HepG2 (cell line): ENCODE data around the gene PRR23E. TPM values are rescaled to one million over a fixed set of nuclear protein-coding genes. Genes with fewer than 3 reads are reported as not detected.

Experiments used
- ATAC-seq: fragments of 200-7000 bp; cut with Tn5 transposase; 3 replicates; pipeline ENCODE4 v1.9.1; 2020; ENCODE audit warnings: mild to moderate bottlenecking, moderate library complexity
- BruUV-seq: library from RNA; stranded (reverse); fragments of 400-500 nt; replicated peaks from 2 replicates; lab custom pipeline; 2021; lab: Mats Ljungman, UMichigan
- CTCF ChIA-PET: fragments of 300-600 bp; formaldehyde crosslinking; extraction: SDS; loops from one replicate; lab custom pipeline; 2021; ENCODE audit warnings: low total read pairs, inconsistent platforms, low intra/inter-chr PET ratio; lab: Yijun Ruan, JAX
- POLR2A ChIA-PET: fragments of 350-600 bp; sonication (Branson Sonifier 250); formaldehyde crosslinking; loops from one replicate; lab custom pipeline; 2020; ENCODE audit warnings: antibody characterized with exemption, inconsistent platforms; lab: Yijun Ruan, JAX
- DNase-seq: peaks from one replicate; pipeline ENCODE4 v3.0.0-alpha.2; 2015; ENCODE audit warnings: low spot score
- FAIRE-seq: peaks from 3 replicates; lab custom pipeline; 2011; peaks lifted over from hg19 to GRCh38; lab: Jason Lieb, UNC
- H2AFZ ChIP-seq: one replicate; pipeline ENCODE4 v1.6.1; 2011; ENCODE audit warnings: low read length, inconsistent platforms
- H3K27ac ChIP-seq: fragments of 300-600 bp; 3 replicates; pipeline ENCODE4 v1.8.0; 2011; ENCODE audit warnings: mixed run types, mild to moderate bottlenecking, mixed read lengths, low read length, inconsistent platforms; ENCODE audit not compliant: insufficient read depth; ENCODE audit errors: extremely low read length
- H3K27me3 ChIP-seq, 2 experiments: fragments of 200-600 bp in 1 of 2; 2 replicates in 1 of 2; 3 replicates in 1 of 2; pipeline versions ENCODE4 v1.6.0 to v1.8.0; 2011; ENCODE audit warnings: low read length in 2 of 2, mild to moderate bottlenecking in 2 of 2, moderate library complexity in 2 of 2, inconsistent platforms in 1 of 2; ENCODE audit not compliant: insufficient read depth in 2 of 2, control insufficient read depth in 1 of 2
- H3K36me3 ChIP-seq, 2 experiments: fragments of 200-600 bp in 1 of 2; replicated peaks in 1 of 2; 2 replicates in 1 of 2; 3 replicates in 1 of 2; pipeline versions ENCODE4 v1.5.1 to v1.8.0; 2011; ENCODE audit warnings: low read length in 2 of 2, inconsistent platforms in 1 of 2; ENCODE audit not compliant: insufficient read depth in 2 of 2, control insufficient read depth in 1 of 2
- H3K4me1 ChIP-seq: 2 replicates; pipeline ENCODE4 v1.5.1; 2012; ENCODE audit warnings: low read length, inconsistent platforms; ENCODE audit not compliant: insufficient read depth
- H3K4me2 ChIP-seq: 2 replicates; pipeline ENCODE4 v1.6.0; 2011; ENCODE audit warnings: low read depth, low read length, inconsistent platforms
- H3K4me3 ChIP-seq, 3 experiments: fragments of 200-600 bp in 1 of 3; sonication (generic), shearing (Covaris generic) in 1 of 3; replicated peaks in 1 of 3; 2 replicates each; pipeline ENCODE4 v1.5.1; 2011 to 2016; ENCODE audit warnings: low read length in 3 of 3, inconsistent platforms in 2 of 3, low read depth in 2 of 3, mild to moderate bottlenecking in 2 of 3, control low read depth in 1 of 3, mixed read lengths in 1 of 3; ENCODE audit not compliant: insufficient read depth in 1 of 3
- H3K79me2 ChIP-seq: one replicate; pipeline ENCODE4 v1.6.1; 2011; ENCODE audit warnings: low read length, inconsistent platforms; ENCODE audit not compliant: insufficient read depth
- H3K9ac ChIP-seq: 2 replicates; pipeline ENCODE4 v1.6.0; 2011; ENCODE audit warnings: mild to moderate bottlenecking, low read depth, low read length, inconsistent platforms; ENCODE audit not compliant: insufficient read depth
- H3K9me3 ChIP-seq: 2 replicates; pipeline ENCODE4 v1.5.1; 2012; ENCODE audit warnings: mild to moderate bottlenecking, low read length
- H4K20me1 ChIP-seq: 2 replicates; pipeline ENCODE4 v1.6.0; 2011; ENCODE audit warnings: inconsistent platforms, mild to moderate bottlenecking, low read length, moderate library complexity; ENCODE audit not compliant: insufficient read depth
- BORCS8-MEF2B ChIP-seq: sonication (generic); formaldehyde crosslinking; IDR thresholded peaks from 2 replicates; pipeline ENCODE4 v1.8.0; 2022; ENCODE audit warnings: mild to moderate bottlenecking, missing genetic modification reagents
- MAF1 ChIP-seq: sonication (generic); formaldehyde crosslinking; IDR thresholded peaks from 2 replicates; pipeline ENCODE4 v1.5.0; 2020; ENCODE audit warnings: missing genetic modification reagents, borderline replicate concordance
- NFATC3 ChIP-seq: sonication (generic); formaldehyde crosslinking; IDR thresholded peaks from 2 replicates; pipeline ENCODE4 v1.5.1; 2020; ENCODE audit warnings: mild to moderate bottlenecking, missing genetic modification reagents
- RAD51 ChIP-seq: fragments of 450-650 bp; IDR thresholded peaks from 2 replicates; pipeline ENCODE4 v1.6.1; 2016; ENCODE audit warnings: borderline replicate concordance
- ZFP36 ChIP-seq: fragments of 150-350 bp; IDR thresholded peaks from 2 replicates; pipeline ENCODE4 v1.6.1; 2018; ENCODE audit warnings: borderline replicate concordance, low read length, low read depth; ENCODE audit not compliant: partially characterized antibody
- ZNF292 ChIP-seq: sonication (generic); formaldehyde crosslinking; IDR thresholded peaks from 2 replicates; pipeline ENCODE4 v1.8.1; 2022; ENCODE audit warnings: mild to moderate bottlenecking, low read depth, missing genetic modification reagents, borderline replicate concordance
- ZNF839 ChIP-seq: sonication (generic); formaldehyde crosslinking; IDR thresholded peaks from 2 replicates; pipeline ENCODE4 v1.4.0; 2020; ENCODE audit warnings: missing genetic modification reagents, mild to moderate bottlenecking, borderline replicate concordance
- WGBS: methylation state at CpG from one replicate; pipeline ENCODE4 v1.1.6; 2017; ENCODE audit warnings: low lambda C conversion rate; 5-methylcytosine and 5-hydroxymethylcytosine counted together
- in situ Hi-C: cut with HindIII; loops from 2 replicates; pipeline ENCODE4 v1.10.0; 2017; ENCODE audit warnings: low pct_unique_long_range_greater_than_20kb; ENCODE audit not compliant: extremely low pct_ligation_motif_present
- intact Hi-C: fragments of 100-400 bp; cut with micrococcal nuclease; formaldehyde crosslinking; loops from one replicate; pipeline ENCODE4 v1.10.0; 2022; ENCODE audit not compliant: unreplicated experiment
- polyA plus RNA-seq, 8 experiments: library from polyadenylated mRNA; depleted of rRNA in 3 of 8; stranded (reverse) in 7 of 8; unstranded in 1 of 8; fragments of >200 nt; fragmentation: Illumina TruSeq in 4 of 8; extraction: Trizol in 4 of 8; gene quantifications; 2 replicates each; pipeline versions ENCODE4 v1.2.1 to v1.2.3, GENCODE V29; 2011 to 2016; ENCODE audit warnings: low read depth in 4 of 8, missing spikeins in 1 of 8, mixed read lengths in 1 of 8; ENCODE audit not compliant: insufficient read depth in 1 of 8
- total RNA-seq, 5 experiments: library from RNA; depleted of rRNA; stranded (reverse); fragments of >200 nt; fragmentation: Illumina TruSeq; extraction: Trizol; gene quantifications; 2 replicates each; pipeline ENCODE4 v1.2.3, GENCODE V29; 2016; ENCODE audit warnings: low read depth in 1 of 5
- TF ChIP-seq, protein P1 (sequence below): sonication (generic); formaldehyde crosslinking; IDR thresholded peaks from 2 replicates; pipeline ENCODE4 v1.5.0; 2020; ENCODE audit warnings: mild to moderate bottlenecking, low read depth, missing genetic modification reagents, borderline replicate concordance
- TF ChIP-seq, protein P2 (sequence below): sonication (generic); formaldehyde crosslinking; IDR thresholded peaks from 2 replicates; pipeline ENCODE4 v1.5.0; 2020; ENCODE audit warnings: mild to moderate bottlenecking, missing genetic modification reagents
- TF ChIP-seq, protein P3 (sequence below): sonication (generic); formaldehyde crosslinking; IDR thresholded peaks from 2 replicates; pipeline ENCODE4 v1.5.1; 2020; ENCODE audit warnings: mild to moderate bottlenecking, missing genetic modification reagents, moderate library complexity

Gene PRR23E
- total and polyA plus RNA-seq, 2 of the 13 experiments (the other 11 are each of a cell fraction or from before 2014, with no cell fraction given): not detected

DNA sequence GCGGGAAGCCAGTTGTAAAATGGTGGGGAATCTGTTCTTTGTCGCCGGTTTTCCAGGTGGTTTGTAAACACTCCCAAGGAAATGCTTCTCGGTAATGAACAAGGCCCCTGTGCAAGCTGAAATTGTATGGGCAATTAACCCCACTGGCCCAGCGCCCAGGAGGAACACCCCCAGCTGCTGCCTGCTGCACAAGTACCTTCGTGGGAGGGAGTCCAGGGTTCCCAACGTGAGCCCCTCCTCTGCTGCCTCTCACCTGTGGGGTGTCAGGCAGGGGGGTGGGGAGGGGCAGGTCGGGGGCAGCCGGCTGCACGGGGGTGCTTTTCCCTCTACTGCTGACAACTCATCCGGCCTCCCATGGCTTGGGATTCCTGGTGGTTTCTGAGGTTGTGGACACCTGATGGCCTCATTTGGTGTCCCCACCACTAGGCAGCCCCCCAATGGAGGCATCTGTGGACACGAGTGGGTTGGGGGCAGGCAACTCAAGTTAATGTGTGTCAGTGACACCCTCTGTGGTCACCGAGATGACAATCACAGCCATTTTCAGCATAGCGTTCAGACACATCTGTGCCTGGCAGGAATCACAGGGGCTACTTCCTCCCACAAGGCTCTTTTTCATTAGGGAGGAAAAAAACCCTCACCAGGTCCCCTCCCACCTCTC lies 35.6 kb upstream of the PRR23E start:
- Histone ChIP-seq H3K36me3 (no peaks in the 10 kb centered on the region), H3K9ac (no peak overlapping the region), H3K4me3 (no peak overlapping the region), H3K27me3 (peaks cover 1 to 6% of the 10 kb centered on the region in 2 experiments; a peak in 2 of 5 replicates), H4K20me1 (no peaks in the 10 kb centered on the region), H3K9me3 (no peaks in the 10 kb centered on the region), H3K4me2 (no peak overlapping the region), H3K4me1 (no peaks in the 10 kb centered on the region), H3K27ac (no peak overlapping the region), H2AFZ (no peak overlapping the region), H3K79me2 (no peaks in the 10 kb centered on the region)
- no peak for ATAC-seq
- ChIA-PET POLR2A (no interaction called here), CTCF (no interaction called here)
- no peak for DNase-seq
- FAIRE-seq: no peak
- intact Hi-C loops: no loop called here
- in situ Hi-C loops: no loop called here
- BruUV-seq: no TSS peak
- no peak for TF ChIP-seq NFATC3 (CRISPR knock-in tag)
- TF ChIP-seq, protein P1, sequence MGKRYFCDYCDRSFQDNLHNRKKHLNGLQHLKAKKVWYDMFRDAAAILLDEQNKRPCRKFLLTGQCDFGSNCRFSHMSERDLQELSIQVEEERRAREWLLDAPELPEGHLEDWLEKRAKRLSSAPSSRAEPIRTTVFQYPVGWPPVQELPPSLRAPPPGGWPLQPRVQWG: no peak
- WGBS: 20% methylated on average over 3 of the region's 14 CpGs

DNA sequence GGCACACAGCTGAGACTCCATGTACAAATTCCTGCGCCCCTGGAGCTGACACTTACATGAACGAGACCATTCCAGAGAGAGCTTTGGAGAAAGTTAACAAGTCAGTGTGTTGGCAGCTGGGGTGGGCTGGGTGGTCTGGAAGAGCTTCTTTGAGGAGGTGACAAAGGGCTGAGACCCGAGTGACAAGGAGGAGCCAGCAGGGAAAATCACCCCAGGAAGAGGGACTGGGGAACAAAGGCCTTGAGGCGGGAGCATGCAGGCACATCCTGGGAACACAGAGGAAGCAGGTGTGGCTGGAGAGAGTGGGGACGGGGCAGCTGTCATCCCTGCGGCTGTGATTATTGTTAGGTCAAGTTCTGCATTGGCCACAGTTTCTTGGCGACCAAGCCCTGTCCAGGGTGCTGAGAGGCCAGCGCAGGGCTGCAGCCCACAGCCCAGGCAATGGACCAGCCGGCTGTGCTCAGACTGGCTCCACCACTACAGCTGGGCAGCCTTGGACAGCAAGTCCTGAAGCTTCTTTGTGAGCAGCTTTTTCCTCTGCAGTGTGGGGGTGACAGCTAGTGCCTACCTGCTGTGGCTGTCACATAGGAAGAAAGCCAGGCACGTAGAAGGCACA lies 34.2 kb upstream of the PRR23E start:
- ChIA-PET CTCF (no interaction called here), POLR2A (no interaction called here)
- H3K9ac ChIP-seq: no peak overlapping the region
- H3K4me3 ChIP-seq: no peak overlapping the region
- intact Hi-C loops (no loop called here), in situ Hi-C loops (no loop called here)
- H3K4me2 ChIP-seq: no peak overlapping the region
- BruUV-seq: no TSS peak
- H3K27me3 ChIP-seq: peaks cover 1 to 6% of the 10 kb centered on the region in 2 experiments; a peak in 2 of 5 replicates
- no peak overlapping the region for H3K27ac ChIP-seq
- WGBS: 30% methylated on average over 6 of the region's 10 CpGs
- H4K20me1 ChIP-seq: peaks cover 3% of the 10 kb centered on the region; the same call in 1 of the 2 replicates
- ATAC-seq (peak; percentile 76), FAIRE-seq (no peak), DNase-seq (no peak)
- no peaks in the 10 kb centered on the region for H3K36me3 ChIP-seq
- no peaks in the 10 kb centered on the region for H3K79me2 ChIP-seq
- H3K9me3 ChIP-seq: no peaks in the 10 kb centered on the region
- no peaks in the 10 kb centered on the region for H3K4me1 ChIP-seq
- no peak overlapping the region for H2AFZ ChIP-seq
- TF ChIP-seq ZFP36: no peak
- TF ChIP-seq, protein P2, sequence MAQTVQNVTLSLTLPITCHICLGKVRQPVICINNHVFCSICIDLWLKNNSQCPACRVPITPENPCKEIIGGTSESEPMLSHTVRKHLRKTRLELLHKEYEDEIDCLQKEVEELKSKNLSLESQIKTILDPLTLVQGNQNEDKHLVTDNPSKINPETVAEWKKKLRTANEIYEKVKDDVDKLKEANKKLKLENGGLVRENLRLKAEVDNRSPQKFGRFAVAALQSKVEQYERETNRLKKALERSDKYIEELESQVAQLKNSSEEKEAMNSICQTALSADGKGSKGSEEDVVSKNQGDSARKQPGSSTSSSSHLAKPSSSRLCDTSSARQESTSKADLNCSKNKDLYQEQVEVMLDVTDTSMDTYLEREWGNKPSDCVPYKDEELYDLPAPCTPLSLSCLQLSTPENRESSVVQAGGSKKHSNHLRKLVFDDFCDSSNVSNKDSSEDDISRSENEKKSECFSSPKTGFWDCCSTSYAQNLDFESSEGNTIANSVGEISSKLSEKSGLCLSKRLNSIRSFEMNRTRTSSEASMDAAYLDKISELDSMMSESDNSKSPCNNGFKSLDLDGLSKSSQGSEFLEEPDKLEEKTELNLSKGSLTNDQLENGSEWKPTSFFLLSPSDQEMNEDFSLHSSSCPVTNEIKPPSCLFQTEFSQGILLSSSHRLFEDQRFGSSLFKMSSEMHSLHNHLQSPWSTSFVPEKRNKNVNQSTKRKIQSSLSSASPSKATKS (CRISPR knock-in tag): no peak
- TF ChIP-seq RAD51: no peak
- peak; percentile 60; the same call in 1 of the 2 replicates for TF ChIP-seq BORCS8-MEF2B (CRISPR knock-in tag)
- TF ChIP-seq, protein P3, sequence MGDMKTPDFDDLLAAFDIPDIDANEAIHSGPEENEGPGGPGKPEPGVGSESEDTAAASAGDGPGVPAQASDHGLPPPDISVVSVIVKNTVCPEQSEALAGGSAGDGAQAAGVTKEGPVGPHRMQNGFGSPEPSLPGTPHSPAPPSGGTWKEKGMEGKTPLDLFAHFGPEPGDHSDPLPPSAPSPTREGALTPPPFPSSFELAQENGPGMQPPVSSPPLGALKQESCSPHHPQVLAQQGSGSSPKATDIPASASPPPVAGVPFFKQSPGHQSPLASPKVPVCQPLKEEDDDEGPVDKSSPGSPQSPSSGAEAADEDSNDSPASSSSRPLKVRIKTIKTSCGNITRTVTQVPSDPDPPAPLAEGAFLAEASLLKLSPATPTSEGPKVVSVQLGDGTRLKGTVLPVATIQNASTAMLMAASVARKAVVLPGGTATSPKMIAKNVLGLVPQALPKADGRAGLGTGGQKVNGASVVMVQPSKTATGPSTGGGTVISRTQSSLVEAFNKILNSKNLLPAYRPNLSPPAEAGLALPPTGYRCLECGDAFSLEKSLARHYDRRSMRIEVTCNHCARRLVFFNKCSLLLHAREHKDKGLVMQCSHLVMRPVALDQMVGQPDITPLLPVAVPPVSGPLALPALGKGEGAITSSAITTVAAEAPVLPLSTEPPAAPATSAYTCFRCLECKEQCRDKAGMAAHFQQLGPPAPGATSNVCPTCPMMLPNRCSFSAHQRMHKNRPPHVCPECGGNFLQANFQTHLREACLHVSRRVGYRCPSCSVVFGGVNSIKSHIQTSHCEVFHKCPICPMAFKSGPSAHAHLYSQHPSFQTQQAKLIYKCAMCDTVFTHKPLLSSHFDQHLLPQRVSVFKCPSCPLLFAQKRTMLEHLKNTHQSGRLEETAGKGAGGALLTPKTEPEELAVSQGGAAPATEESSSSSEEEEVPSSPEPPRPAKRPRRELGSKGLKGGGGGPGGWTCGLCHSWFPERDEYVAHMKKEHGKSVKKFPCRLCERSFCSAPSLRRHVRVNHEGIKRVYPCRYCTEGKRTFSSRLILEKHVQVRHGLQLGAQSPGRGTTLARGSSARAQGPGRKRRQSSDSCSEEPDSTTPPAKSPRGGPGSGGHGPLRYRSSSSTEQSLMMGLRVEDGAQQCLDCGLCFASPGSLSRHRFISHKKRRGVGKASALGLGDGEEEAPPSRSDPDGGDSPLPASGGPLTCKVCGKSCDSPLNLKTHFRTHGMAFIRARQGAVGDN (CRISPR knock-in tag): peak; percentile 26; the same call in 1 of the 2 replicates
- TF ChIP-seq ZNF839 (CRISPR knock-in tag): no peak
- TF ChIP-seq MAF1 (CRISPR knock-in tag): no peak
- no peak for TF ChIP-seq ZNF292 (CRISPR knock-in tag)
